ENCODE results near the gene HMX1. TPM values are rescaled to one million over a fixed set of nuclear protein-coding genes. Genes with fewer than 3 reads are reported as not detected.

The HMX1 gene
- total RNA-seq, 2 experiments from 2014 or later: not detected

GRCh38 chr4:8838961-8839431, 32.6 kb downstream of the HMX1 start:
- BruUV-seq (replicated peaks): no TSS peak

GRCh38 chr4:8838296-8838960, 33.2 kb downstream of the HMX1 start:
- DNase-seq (ENCODE audit: low spot score): no peak
- Histone ChIP-seq H3K9me3 (ENCODE audit: low read length) (no peaks in the 10 kb centered on the region), H3K79me2 (ENCODE audit: insufficient read depth, low read depth, low read length) (no peaks in the 10 kb centered on the region), H3K36me3 (ENCODE audit: insufficient read depth, low read length) (no peaks in the 10 kb centered on the region), H3K27ac (ENCODE audit: low read depth, low read length, poor library complexity, severe bottlenecking) (no peak overlapping the region), H3K9me2 (ENCODE audit: insufficient read depth, low read length) (no peaks in the 10 kb centered on the region), H3K4me3 (ENCODE audit: low read depth, low read length, poor library complexity, severe bottlenecking) (no peak overlapping the region), H2AFZ (ENCODE audit: low read length) (no peak overlapping the region), H3K4me1 (ENCODE audit: insufficient read depth, low read length, poor library complexity, severe bottlenecking) (no peaks in the 10 kb centered on the region), H4K20me1 (ENCODE audit: insufficient read depth, low read length) (no peaks in the 10 kb centered on the region), H3K4me2 (ENCODE audit: low read length) (no peak overlapping the region)
- CTCF ChIA-PET (ENCODE audit: unreplicated experiment): no interaction called here
- BruUV-seq (replicated peaks): no TSS peak
- intact Hi-C loops (cut with micrococcal nuclease; ENCODE audit: unreplicated experiment): no loop called here
- no peak for TF ChIP-seq CTCF (conservative IDR thresholded peaks at IDR 0.05; ENCODE audit: low read length)
- no peak for TF ChIP-seq EZH2phosphoT487 (IDR thresholded peaks at IDR 0.05; ENCODE audit: borderline replicate concordance, low read depth, low read length)
- POLR2A ChIA-PET: no interaction called here

More at GRCh38 chr4:8838961-8839431, 32.6 kb downstream of the HMX1 start:
- POLR2A ChIA-PET: interaction anchor here (0.6 kb wide), 1 partner anchor 969 kb away, joined by 3 read pairs; no protein-coding TSS in a partner anchor
- no peak overlapping the region for H3K4me2 ChIP-seq (ENCODE audit: low read length)
- H3K27ac ChIP-seq (ENCODE audit: low read depth, low read length, poor library complexity, severe bottlenecking): no peak overlapping the region
- H4K20me1 ChIP-seq (ENCODE audit: insufficient read depth, low read length): no peaks in the 10 kb centered on the region
- TF ChIP-seq EZH2phosphoT487 (IDR thresholded peaks at IDR 0.05; ENCODE audit: borderline replicate concordance, low read depth, low read length) (no peak), CTCF (conservative IDR thresholded peaks at IDR 0.05; ENCODE audit: low read length) (no peak)
- H3K4me3 ChIP-seq (ENCODE audit: low read depth, low read length, poor library complexity, severe bottlenecking): no peak overlapping the region
- intact Hi-C loops (cut with micrococcal nuclease; ENCODE audit: unreplicated experiment): no loop called here
- H3K36me3 ChIP-seq (ENCODE audit: insufficient read depth, low read length): no peaks in the 10 kb centered on the region
- no peaks in the 10 kb centered on the region for H3K79me2 ChIP-seq (ENCODE audit: insufficient read depth, low read depth, low read length)
- CTCF ChIA-PET (ENCODE audit: unreplicated experiment): no interaction called here
- H3K4me1 ChIP-seq (ENCODE audit: insufficient read depth, low read length, poor library complexity, severe bottlenecking): no peaks in the 10 kb centered on the region
- no peak overlapping the region for H2AFZ ChIP-seq (ENCODE audit: low read length)
- no peak for DNase-seq (ENCODE audit: low spot score)
- no peaks in the 10 kb centered on the region for H3K9me3 ChIP-seq (ENCODE audit: low read length)
- no peaks in the 10 kb centered on the region for H3K9me2 ChIP-seq (ENCODE audit: insufficient read depth, low read length)

- intact Hi-C loops (cut with micrococcal nuclease; ENCODE audit: unreplicated experiment): no loop called here
- Histone ChIP-seq H3K9me3 (ENCODE audit: low read length) (no peaks in the 10 kb centered on the region), H3K27ac (ENCODE audit: low read depth, low read length, poor library complexity, severe bottlenecking) (no peak overlapping the region), H4K20me1 (ENCODE audit: insufficient read depth, low read length) (no peaks in the 10 kb centered on the region), H3K4me3 (ENCODE audit: low read depth, low read length, poor library complexity, severe bottlenecking) (no peak overlapping the region), H3K4me1 (ENCODE audit: insufficient read depth, low read length, poor library complexity, severe bottlenecking) (no peaks in the 10 kb centered on the region), H3K79me2 (ENCODE audit: insufficient read depth, low read depth, low read length) (no peaks in the 10 kb centered on the region), H3K9me2 (ENCODE audit: insufficient read depth, low read length) (no peaks in the 10 kb centered on the region), H3K36me3 (ENCODE audit: insufficient read depth, low read length) (no peaks in the 10 kb centered on the region), H3K4me2 (ENCODE audit: low read length) (no peak overlapping the region), H2AFZ (ENCODE audit: low read length) (no peak overlapping the region)
- DNase-seq (ENCODE audit: low spot score): no peak
- ChIA-PET POLR2A (no interaction called here), CTCF (ENCODE audit: unreplicated experiment) (no interaction called here)
- no TSS peak for BruUV-seq (replicated peaks)
- no peak for TF ChIP-seq CTCF (conservative IDR thresholded peaks at IDR 0.05; ENCODE audit: low read length)
These were observed 34.3 kb downstream of the HMX1 start for GRCh38 chr4:8837181-8837841.
